ENCODE results near the gene NAA38.

NAA38 gene

DNA sequence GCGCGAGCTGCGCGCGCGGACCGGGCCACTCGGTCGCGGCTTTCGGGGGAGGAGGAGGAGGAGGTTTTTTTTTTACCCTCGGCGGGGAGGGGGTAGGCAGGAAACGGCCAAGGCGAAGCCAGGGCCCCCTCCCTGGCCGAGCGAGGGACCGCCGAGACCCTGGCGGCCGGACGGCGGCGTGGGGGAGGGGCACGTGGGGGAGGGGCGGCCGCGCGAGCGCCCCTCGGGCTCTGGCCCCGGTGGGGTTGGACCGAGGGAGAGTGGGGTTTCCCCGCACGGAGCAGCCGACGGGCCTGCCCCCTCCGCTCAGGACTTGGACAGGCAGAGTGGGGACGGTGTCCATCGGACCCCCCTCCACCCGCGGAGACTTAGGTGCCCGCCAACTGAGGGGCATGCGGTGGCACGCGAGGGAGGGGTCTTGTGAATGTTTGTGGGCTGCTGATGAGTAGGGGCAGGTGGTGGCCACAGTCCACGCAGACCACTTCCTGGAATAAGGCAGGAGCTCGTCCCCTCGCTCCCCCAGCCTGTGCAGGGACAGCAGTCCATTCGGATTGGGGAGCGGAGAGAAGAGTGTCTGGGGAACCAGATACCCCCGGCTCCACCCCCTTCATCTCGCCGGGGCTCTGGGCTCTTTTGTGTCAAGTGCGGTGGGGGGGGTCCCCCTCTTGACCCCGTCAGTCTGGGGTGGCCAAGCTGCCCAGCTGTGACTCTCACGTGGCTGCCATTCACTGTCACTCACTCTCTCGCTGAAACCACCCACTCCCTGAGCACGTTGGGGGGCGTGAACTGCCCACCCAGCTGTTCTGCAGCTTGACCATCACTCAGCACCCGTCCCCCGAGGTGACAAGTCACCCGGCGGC lies 28.2 kb upstream of the NAA38 start (continued):
- no peak for TF ChIP-seq RBAK (tag by site-specific recombination; IDR thresholded peaks at IDR 0.05)
- no peak for TF ChIP-seq ZNF48 (tag by site-specific recombination; IDR thresholded peaks at IDR 0.05)
- no peak for TF ChIP-seq ZNF169 (tag by site-specific recombination; IDR thresholded peaks at IDR 0.05)
- no peak for TF ChIP-seq ZNF10 (tag by site-specific recombination; IDR thresholded peaks at IDR 0.05)
- TF ChIP-seq HOXD13 (CRISPR knock-in tag; IDR thresholded peaks at IDR 0.05; ENCODE audit: borderline replicate concordance), result no peak
- no peak for TF ChIP-seq PRDM6 (tag by site-specific recombination; IDR thresholded peaks at IDR 0.05)
- peak; percentile 90 for TF ChIP-seq BCL11B (tag by site-specific recombination; IDR thresholded peaks at IDR 0.05; ENCODE audit: low read depth)
- no peak for TF ChIP-seq ZNF426 (tag by site-specific recombination; IDR thresholded peaks at IDR 0.05)
- TF ChIP-seq SCRT1 (tag by site-specific recombination; IDR thresholded peaks at IDR 0.05; ENCODE audit: borderline replicate concordance), result no peak
- TF ChIP-seq ZNF623 (tag by site-specific recombination; IDR thresholded peaks at IDR 0.05), result no peak

DNA sequence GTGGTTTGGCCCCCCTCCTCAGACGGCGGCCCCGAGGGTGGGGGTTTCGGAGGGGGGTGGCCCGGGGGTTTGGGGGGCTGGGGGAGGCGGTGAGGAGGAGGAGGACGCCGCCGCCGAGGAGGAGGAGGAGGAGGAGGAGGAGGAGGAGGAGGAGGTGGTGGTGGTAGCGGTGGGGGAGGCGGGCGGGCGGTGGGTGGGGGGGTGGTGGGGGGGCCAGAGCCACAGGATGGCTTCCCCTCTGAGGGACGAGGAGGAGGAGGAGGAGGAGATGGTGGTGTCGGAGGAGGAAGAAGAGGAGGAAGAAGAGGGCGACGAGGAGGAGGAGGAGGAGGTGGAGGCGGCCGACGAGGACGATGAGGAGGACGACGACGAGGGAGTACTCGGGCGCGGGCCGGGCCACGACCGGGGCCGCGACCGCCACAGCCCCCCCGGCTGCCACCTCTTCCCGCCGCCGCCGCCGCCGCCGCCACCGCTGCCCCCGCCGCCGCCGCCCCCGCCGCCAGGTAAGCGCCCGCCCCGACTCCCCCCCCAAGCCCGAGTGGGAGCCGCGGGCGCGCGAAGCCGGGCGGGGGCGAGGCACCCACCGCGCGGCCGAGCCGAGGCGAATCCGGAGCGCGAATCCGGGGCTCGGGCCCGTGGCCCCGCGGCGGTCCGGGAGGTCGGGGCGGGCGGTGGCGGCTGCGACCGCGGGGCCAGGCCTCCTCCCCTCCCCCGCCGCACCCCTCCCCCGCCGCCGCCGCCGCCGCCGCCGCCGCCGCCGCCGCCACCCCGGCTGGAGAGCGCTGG lies 27.4 kb upstream of the NAA38 start:
- H3K4me1 ChIP-seq (ENCODE audit: control insufficient read depth, insufficient read depth, low read length), result peaks cover 30% of the 10 kb centered on the region
- POLR2A ChIA-PET, result interaction anchor here (1.8 kb wide), 1 partner anchor 14 kb away, joined by 6 read pairs; no protein-coding TSS in a partner anchor

More for the DNA sequence above, 27.4 kb upstream of the NAA38 start:
- Histone ChIP-seq H3K9me3 (ENCODE audit: control insufficient read depth, insufficient read depth, low read depth, low read length) (no peaks in the 10 kb centered on the region), H3K36me3 (ENCODE audit: control insufficient read depth in 2 of 2, insufficient read depth in 1 of 2, low read length in 2 of 2) (peaks cover 14 to 36% of the 10 kb centered on the region in 2 experiments), H3K27ac (ENCODE audit: extremely low read depth, low read depth, low read length) (peak overlapping the region; percentile 94), H3K4me3 (ENCODE audit: low read depth, low read length) (peak overlapping the region; percentile 55)
- CTCF ChIA-PET, result interaction anchor here (1.2 kb wide), 1 partner anchor 174 kb away, joined by 3 read pairs; no protein-coding TSS in a partner anchor
- peak; percentile 94 for TF ChIP-seq ZNF513 (tag by site-specific recombination; IDR thresholded peaks at IDR 0.05)
- TF ChIP-seq ZBTB10 (tag by site-specific recombination; IDR thresholded peaks at IDR 0.05), result 0 out of 2 replicates have a peak, but pooled peaks have one; percentile 28
- peak; percentile 88 for TF ChIP-seq ZFHX2 (tag by site-specific recombination; conservative IDR thresholded peaks at IDR 0.05)
- TF ChIP-seq ZNF530 (tag by site-specific recombination; IDR thresholded peaks at IDR 0.05; ENCODE audit: low read depth), result no peak
- TF ChIP-seq PATZ1 (tag by site-specific recombination; IDR thresholded peaks at IDR 0.05), result peak; percentile 46
- no peak for TF ChIP-seq ZNF623 (tag by site-specific recombination; IDR thresholded peaks at IDR 0.05)
- no peak for TF ChIP-seq YY1 (tag by site-specific recombination; IDR thresholded peaks at IDR 0.05)
- no peak for TF ChIP-seq ZNF140 (tag by site-specific recombination; IDR thresholded peaks at IDR 0.05)
- peak; percentile 70; the same call in 1 of the 2 replicates for TF ChIP-seq EGR2 (tag by site-specific recombination; IDR thresholded peaks at IDR 0.05; ENCODE audit: low read depth)
- TF ChIP-seq, protein P1, sequence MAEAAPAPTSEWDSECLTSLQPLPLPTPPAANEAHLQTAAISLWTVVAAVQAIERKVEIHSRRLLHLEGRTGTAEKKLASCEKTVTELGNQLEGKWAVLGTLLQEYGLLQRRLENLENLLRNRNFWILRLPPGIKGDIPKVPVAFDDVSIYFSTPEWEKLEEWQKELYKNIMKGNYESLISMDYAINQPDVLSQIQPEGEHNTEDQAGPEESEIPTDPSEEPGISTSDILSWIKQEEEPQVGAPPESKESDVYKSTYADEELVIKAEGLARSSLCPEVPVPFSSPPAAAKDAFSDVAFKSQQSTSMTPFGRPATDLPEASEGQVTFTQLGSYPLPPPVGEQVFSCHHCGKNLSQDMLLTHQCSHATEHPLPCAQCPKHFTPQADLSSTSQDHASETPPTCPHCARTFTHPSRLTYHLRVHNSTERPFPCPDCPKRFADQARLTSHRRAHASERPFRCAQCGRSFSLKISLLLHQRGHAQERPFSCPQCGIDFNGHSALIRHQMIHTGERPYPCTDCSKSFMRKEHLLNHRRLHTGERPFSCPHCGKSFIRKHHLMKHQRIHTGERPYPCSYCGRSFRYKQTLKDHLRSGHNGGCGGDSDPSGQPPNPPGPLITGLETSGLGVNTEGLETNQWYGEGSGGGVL (tag by site-specific recombination; IDR thresholded peaks at IDR 0.05), result peak; percentile 67
- TF ChIP-seq ZNF629 (tag by site-specific recombination; IDR thresholded peaks at IDR 0.05), result no peak
- no peak for TF ChIP-seq ZBTB20 (tag by site-specific recombination; IDR thresholded peaks at IDR 0.05)
- peak; percentile 30; the same call in 1 of the 2 replicates for TF ChIP-seq KLF8 (tag by site-specific recombination; IDR thresholded peaks at IDR 0.05)
- TF ChIP-seq GLIS2 (tag by site-specific recombination; IDR thresholded peaks at IDR 0.05), result peak; percentile 11; the same call in 1 of the 2 replicates

Measured in HEK293 (cell line).